Measurements from ENCODE around the gene MAP3K7.

MAP3K7 gene

GRCh38 chr6:90480666-90481065 lies 106.2 kb downstream of the MAP3K7 start:
- no peak for DNase-seq

- DNase-seq = no peak
Observed at GRCh38 chr6:90479603-90479926, 107.3 kb downstream of the MAP3K7 start.

DNA sequence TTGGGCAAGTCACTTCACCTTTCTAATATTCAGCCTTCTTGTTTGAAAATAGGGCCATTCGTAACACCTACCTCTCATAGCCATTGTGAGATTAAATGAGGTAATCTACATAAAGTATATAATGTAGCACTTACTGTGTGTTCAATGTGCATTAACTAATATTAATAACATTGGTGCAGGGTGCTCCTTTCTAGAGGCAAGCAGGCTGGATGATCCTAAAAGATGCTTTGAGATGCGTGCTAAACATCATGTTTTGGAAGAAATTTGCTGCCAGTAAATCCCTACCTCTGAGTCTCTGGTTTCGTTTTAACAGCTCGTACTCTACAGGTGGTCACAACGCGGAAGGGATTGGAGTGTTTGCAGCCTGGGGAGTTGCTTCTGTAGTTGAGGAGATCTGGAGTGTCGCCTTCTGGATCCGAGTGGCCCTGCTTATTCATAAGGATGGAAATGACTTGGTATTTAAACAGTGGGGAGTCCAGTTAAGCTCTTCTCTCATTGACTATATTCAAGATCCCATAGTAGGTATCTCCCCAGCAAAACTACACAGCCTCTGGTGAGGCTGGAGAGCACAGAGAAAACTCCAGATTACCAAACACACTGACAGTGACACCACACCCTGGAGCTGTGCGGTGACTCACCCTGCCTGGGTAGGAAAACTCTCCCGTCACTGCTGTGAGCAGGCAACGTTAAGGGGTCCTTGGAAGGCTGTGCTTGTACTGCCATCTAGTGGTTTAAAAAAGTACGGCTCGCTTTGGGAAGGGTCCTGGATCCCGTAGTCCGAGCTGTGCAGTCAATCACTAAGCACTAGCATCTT lies 107.9 kb downstream of the MAP3K7 start:
- peak; percentile 87 for DNase-seq

GRCh38 chr6:90478278-90478677 lies 108.6 kb downstream of the MAP3K7 start:
- no peak for DNase-seq

DNA sequence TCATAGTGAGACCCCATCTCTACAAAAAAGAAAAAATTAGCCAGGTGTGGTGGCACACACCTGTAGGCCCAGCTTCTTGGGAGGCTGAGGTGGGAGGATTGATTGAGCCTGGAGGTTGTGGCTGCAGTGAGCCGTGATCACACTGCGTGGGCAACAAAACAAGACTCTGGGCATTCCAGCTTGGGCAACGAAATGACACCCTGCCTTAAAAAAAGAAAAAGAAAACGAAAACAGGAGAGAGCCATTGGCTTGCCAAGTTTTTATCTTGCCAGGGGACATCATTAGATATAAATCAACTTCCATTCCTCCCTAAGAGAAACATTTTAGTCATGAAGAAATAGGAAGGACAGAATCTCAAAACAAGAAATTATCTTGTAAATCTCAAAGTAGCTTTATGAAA lies 109.5 kb downstream of the MAP3K7 start:
- no peak for DNase-seq

DNA sequence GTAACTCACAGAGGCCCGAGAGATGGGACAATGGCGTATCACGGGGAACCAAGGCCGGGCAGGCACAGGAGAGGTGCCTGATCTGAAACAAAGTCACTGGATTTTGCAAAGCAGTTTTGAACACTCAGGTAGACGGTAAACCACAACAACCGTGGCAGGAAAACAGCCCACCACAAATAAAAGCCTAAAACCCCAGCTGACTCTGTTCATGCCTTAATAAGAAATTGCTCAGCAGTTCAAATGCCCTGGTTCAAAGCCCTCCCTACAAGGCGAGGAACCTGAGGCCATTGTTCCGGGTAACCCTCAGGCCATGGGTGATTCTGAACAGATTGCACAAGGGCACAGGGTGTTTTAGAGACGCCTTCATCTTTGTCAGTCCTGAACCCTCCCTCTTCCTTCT lies 114.2 kb downstream of the MAP3K7 start:
- DNase-seq = peak; percentile 45

GRCh38 chr6:90471263-90471662 lies 115.6 kb downstream of the MAP3K7 start:
- DNase-seq = no peak

DNA sequence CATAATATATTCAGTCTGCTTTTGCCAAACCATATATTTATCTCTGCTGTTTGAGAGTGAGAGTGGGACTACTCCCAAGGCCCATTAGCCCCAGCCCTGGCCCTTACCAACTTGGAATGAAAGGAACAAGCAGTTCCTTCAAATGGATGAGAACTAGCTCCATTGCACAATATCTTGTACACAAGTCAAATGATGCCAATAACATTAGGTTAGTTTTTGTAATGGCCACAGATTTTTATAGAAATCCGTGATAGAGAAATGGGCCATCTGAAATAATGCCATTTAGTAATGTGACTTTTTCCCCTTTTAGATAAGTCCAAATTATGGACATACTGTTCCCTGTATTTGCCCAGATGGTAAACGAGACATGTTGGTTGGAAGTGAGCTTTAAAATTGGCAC lies 117.0 kb downstream of the MAP3K7 start:
- DNase-seq = no peak

DNA sequence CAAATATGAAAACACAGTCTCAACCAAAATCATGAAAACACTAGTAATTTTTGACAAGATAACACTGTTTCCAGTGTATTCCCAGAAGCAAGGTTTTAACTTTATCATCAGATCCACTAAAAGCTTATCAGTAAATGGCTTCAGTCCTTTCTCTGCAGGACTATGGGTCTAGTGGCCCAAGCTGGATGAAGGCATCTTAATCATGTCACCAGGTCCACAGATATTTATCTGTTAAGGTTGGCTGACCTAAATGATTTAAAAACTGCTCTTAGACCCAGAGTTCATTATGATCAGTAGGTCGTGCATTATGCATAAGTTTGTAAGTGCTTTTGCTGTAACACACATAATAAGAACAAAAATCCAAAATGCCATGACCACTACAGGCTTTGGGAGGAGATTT lies 118.0 kb downstream of the MAP3K7 start:
- DNase-seq = no peak

DNA sequence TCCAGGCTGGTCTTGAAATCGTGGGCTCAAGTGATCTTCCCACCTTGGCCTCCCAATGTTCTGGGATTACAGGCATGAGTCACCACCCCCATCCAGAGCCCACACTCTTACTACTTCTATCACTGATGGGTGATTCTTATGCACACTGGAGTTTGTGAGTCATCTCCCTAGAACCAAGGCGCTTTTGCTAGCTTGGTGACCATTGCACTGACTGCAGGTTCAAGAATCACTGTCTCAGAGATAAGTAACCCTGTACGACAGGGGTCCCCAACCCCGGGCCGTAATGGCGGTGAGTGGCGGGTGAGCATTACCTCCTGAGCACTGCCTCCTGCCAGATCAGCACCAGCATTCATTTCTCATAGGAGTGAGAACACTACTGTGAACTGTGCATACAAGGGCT lies 118.8 kb downstream of the MAP3K7 start:
- no peak for DNase-seq

DNA sequence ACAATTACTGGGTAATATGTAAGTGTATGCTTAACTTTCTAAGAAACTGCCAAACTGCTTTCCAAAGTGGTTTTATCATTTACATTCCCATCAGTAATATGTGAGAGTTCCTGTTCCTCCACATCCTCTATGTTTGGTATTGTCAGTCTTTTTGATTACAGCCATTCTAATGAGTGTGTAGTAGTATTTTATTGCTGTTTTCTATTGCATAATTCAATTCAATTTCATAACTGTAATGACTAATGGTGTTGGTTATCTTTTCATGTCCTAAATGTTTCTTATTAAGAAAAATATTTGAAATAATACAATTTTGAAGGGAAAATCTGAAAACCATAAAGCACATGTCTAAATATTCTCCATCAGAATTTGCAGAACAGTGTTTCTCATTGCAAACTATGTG lies 119.3 kb downstream of the MAP3K7 start:
- DNase-seq = no peak

DNA sequence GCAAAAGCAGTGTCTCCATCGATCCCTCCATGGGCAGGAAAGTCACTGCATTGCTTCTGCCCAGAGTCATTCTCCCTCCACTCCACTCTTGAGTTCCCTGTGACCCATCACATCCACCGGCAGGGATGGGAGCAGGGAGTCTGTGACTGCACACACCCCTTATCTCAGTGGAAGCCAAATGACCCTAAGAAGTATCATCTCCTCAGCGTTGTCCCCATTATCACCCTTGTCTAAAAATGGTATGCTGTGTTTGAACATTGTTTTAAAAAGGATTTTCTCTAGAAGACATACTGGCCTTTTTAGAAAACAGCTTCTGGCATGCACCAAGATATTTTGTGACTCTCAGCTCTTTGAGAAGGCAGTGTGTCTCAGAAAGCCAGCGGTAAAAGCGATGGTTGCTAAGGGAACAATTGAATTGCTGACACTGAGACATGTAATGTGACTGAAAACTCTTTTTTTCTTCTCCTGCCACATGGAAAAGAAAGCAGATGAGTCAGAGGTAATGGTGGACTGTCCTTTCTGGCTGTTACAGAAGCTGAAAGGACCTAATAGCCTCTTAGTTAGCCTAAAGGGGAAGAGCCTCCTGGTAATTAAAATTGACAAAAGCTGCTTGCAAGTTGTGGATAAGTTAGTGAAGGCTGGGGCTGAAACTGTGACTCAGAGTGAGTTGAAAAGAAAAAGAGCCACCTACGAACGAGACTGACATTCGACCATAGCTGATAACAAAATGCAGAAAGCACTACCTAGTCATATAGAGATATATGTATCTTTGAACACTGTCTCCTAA lies 120.5 kb downstream of the MAP3K7 start:
- DNase-seq = no peak

GRCh38 chr6:90465686-90466085 lies 121.2 kb downstream of the MAP3K7 start:
- DNase-seq = no peak

GRCh38 chr6:90464507-90464906 lies 122.4 kb downstream of the MAP3K7 start:
- DNase-seq = no peak

- DNase-seq = peak; percentile 26
Observed at GRCh38 chr6:90463874-90464273, 123.0 kb downstream of the MAP3K7 start.
